H1 (cell line): ENCODE measurements around the gene APOBEC3F. TPM values are rescaled to one million over a fixed set of nuclear protein-coding genes. Genes with fewer than 3 reads are reported as not detected.

Experiments used
- BRCA1 ChIP-seq: IDR thresholded peaks from 2 replicates; pipeline ENCODE4 v1.6.1; 2012; ENCODE audit warnings: low read depth, low read length, improper control_type of control experiment
- CHD1 ChIP-seq: IDR thresholded peaks from 2 replicates; pipeline ENCODE4 v1.6.1; 2012; ENCODE audit warnings: low read depth, low read length, improper control_type of control experiment
- CHD7 ChIP-seq: fragments of 300-600 bp; sonication (generic); IDR thresholded peaks from 2 replicates; pipeline ENCODE4 v1.7.1; 2012; ENCODE audit warnings: low read length, moderate library complexity, mild to moderate bottlenecking, inconsistent platforms; ENCODE audit not compliant: insufficient replicate concordance
- EGR1 ChIP-seq: IDR thresholded peaks from 2 replicates; pipeline ENCODE4 v1.6.1; 2011; ENCODE audit warnings: low read depth, low read length, borderline replicate concordance
- EP300 ChIP-seq, 2 experiments: IDR thresholded peaks; 1 replicate in 1 of 2; 2 replicates in 1 of 2; pipeline ENCODE4 v1.6.1; 2011 to 2012; ENCODE audit warnings: low read depth in 2 of 2, low read length in 2 of 2, mild to moderate bottlenecking in 2 of 2, borderline replicate concordance in 1 of 2, inconsistent platforms in 1 of 2, moderate library complexity in 1 of 2
- POLR2A ChIP-seq, 2 experiments: IDR thresholded peaks; 1 replicate in 1 of 2; 2 replicates in 1 of 2; pipeline ENCODE4 v1.6.1; 2011; ENCODE audit warnings: low read depth in 2 of 2, low read length in 2 of 2, mild to moderate bottlenecking in 2 of 2; ENCODE audit errors: control extremely low read depth in 1 of 2
- SIRT6 ChIP-seq: IDR thresholded peaks from one replicate; pipeline ENCODE4 v1.7.1; 2012; ENCODE audit warnings: low read length, inconsistent platforms
- SIX5 ChIP-seq: IDR thresholded peaks from 2 replicates; pipeline ENCODE4 v1.6.1; 2011; ENCODE audit warnings: mild to moderate bottlenecking, low read depth, low read length
- TCF12 ChIP-seq: IDR thresholded peaks from 2 replicates; pipeline ENCODE4 v1.6.1; 2011; ENCODE audit warnings: low read depth, mild to moderate bottlenecking, low read length
- USF2 ChIP-seq: IDR thresholded peaks from 2 replicates; pipeline ENCODE4 v1.6.1; 2011; ENCODE audit warnings: low read length, improper control_type of control experiment
- ZNF274 ChIP-seq: IDR thresholded peaks from 2 replicates; pipeline ENCODE4 v1.7.0; 2012; ENCODE audit warnings: low read length, borderline replicate concordance; ENCODE audit errors: extremely low read depth
- polyA plus RNA-seq, 7 experiments: library from polyadenylated mRNA; depleted of rRNA in 3 of 7; stranded (reverse) in 5 of 7; unstranded in 2 of 7; fragments of >200 nt in 5 of 7; fragments of 200-250 nt in 2 of 7; gene quantifications; 1 replicate in 5 of 7; 2 replicates in 1 of 7; 4 replicates in 1 of 7; pipeline versions ENCODE4 v1.2.1 to v1.2.3, GENCODE V29; 2011 to 2013; ENCODE audit warnings: missing spikeins in 2 of 7, mixed read lengths in 2 of 7
- total RNA-seq: library from RNA; stranded (reverse); fragmentation: NEBNext Ultra II Directional; extraction: Animal tissue kit (Norgen Biotek cat#: 25700); gene quantifications from 2 replicates; pipeline ENCODE4 v1.2.1, GENCODE V29; 2021

Gene APOBEC3F
- total and polyA plus RNA-seq, 2 of the 8 experiments (the other 6 are each of a cell fraction or from before 2014, with no cell fraction given): 4.0 to 7.3 TPM

GRCh38 chr22:39098026-39098425 lies 57.4 kb downstream of the APOBEC3F start (continued):
- TF ChIP-seq CHD7 (no peak), ZNF274 (no peak), BRCA1 (no peak), EGR1 (no peak), CHD1 (no peak), USF2 (peak; percentile 42; the same call in 1 of the 2 replicates), TCF12 (no peak), POLR2A (IDR thresholded peaks at IDR 0.05; ENCODE audit: control extremely low read depth in 1 of 2, low read depth in 2 of 2, low read length in 2 of 2) (no peak), SIRT6 (no peak), EP300 (IDR thresholded peaks at IDR 0.05; ENCODE audit: borderline replicate concordance in 1 of 2, low read depth in 2 of 2, low read length in 2 of 2) (no peak), SIX5 (no peak)
